ENCODE results near the gene CDKN2AIP. TPM values are rescaled to one million over a fixed set of nuclear protein-coding genes. Genes with fewer than 3 reads are reported as not detected.
"Not testable (repeated sequence)": the region's sequence is repeated elsewhere in the genome, so short reads cannot be mapped to it uniquely, and the experiment has no call there.

Gene CDKN2AIP
- total and polyA plus RNA-seq, 9 donors = 14.2 to 28.8 (median 19.2) TPM

- Histone ChIP-seq H3K27ac (no peak overlapping the region), H3K27me3 (no peaks in the 10 kb centered on the region), H3K4me3 (no peak overlapping the region), H3K4me1 (ENCODE audit: insufficient read depth) (no peaks in the 10 kb centered on the region), H3K36me3 (no peaks in the 10 kb centered on the region), H3K9me3 (no peaks in the 10 kb centered on the region)
- DNase-seq = no peak
- TF ChIP-seq CTCF (IDR thresholded peaks at IDR 0.05) (no peak), EP300 (IDR thresholded peaks at IDR 0.05) (no peak), POLR2A (IDR thresholded peaks at IDR 0.05) (no peak)
- whole genome bisulfite sequencing, 3 donors = 44 to 51% (median 50%) methylated on average over 3 of the region's 3 CpGs
- intact Hi-C loops (cut with DNase I) = no loop called here
These were observed 13.5 kb upstream of the CDKN2AIP start for GRCh38 chr4:183430994-183431347.

GRCh38 chr4:183431614-183432013 is 12.8 kb upstream of the CDKN2AIP start:
- H3K27ac ChIP-seq = no peak overlapping the region
- H3K36me3 ChIP-seq = no peaks in the 10 kb centered on the region
- intact Hi-C loops (cut with DNase I) = no loop called here
- DNase-seq = peak in 1 of 5 donors; percentile 16
- H3K4me3 ChIP-seq = no peak overlapping the region
- 85 to 93% (median 90%) methylated on average over 9 of the region's 9 CpGs for WGBS, 3 donors
- TF ChIP-seq POLR2A (IDR thresholded peaks at IDR 0.05) (no peak), CTCF (IDR thresholded peaks at IDR 0.05) (no peak), EP300 (IDR thresholded peaks at IDR 0.05) (no peak)
- H3K27me3 ChIP-seq = no peaks in the 10 kb centered on the region
- H3K9me3 ChIP-seq = no peaks in the 10 kb centered on the region
- H3K4me1 ChIP-seq (ENCODE audit: insufficient read depth) = no peaks in the 10 kb centered on the region

- H3K27ac ChIP-seq; intact Hi-C loops (cut with DNase I); H3K9me3 ChIP-seq; H3K4me3 ChIP-seq; H3K4me1 ChIP-seq (ENCODE audit: insufficient read depth); H3K27me3 ChIP-seq; H3K36me3 ChIP-seq: not testable (repeated sequence)
- peak in 1 of 5 donors; percentile 7 for DNase-seq
- 89 to 92% (median 91%) methylated on average over 19 to 27 of the region's 27 CpGs for WGBS, 3 donors
These were observed 11.3 kb upstream of the CDKN2AIP start for GRCh38 chr4:183433183-183433582.

- Histone ChIP-seq H3K27ac (no peak overlapping the region), H3K9me3 (no peaks in the 10 kb centered on the region), H3K27me3 (no peaks in the 10 kb centered on the region), H3K4me3 (no peak overlapping the region), H3K36me3 (no peaks in the 10 kb centered on the region), H3K4me1 (ENCODE audit: insufficient read depth) (no peaks in the 10 kb centered on the region)
- DNase-seq = peak in 1 of 5 donors; percentile 9
- WGBS, 3 donors = 88 to 91% (median 88%) methylated on average over 15 of the region's 15 CpGs
- intact Hi-C loops (cut with DNase I) = no loop called here
- no peak for TF ChIP-seq POLR2A (IDR thresholded peaks at IDR 0.05)
- no peak for TF ChIP-seq EP300 (IDR thresholded peaks at IDR 0.05)
- no peak for TF ChIP-seq CTCF (IDR thresholded peaks at IDR 0.05)
These were observed 10.2 kb upstream of the CDKN2AIP start for GRCh38 chr4:183434264-183434663.

GRCh38 chr4:183434666-183435190 is 9.7 kb upstream of the CDKN2AIP start:
- DNase-seq = no peak
- WGBS, 3 donors = 54 to 62% (median 56%) methylated on average over 5 of the region's 5 CpGs
- Histone ChIP-seq H3K36me3 (no peaks in the 10 kb centered on the region), H3K27ac (no peak overlapping the region), H3K4me3 (no peak overlapping the region), H3K4me1 (ENCODE audit: insufficient read depth) (no peaks in the 10 kb centered on the region), H3K9me3 (no peaks in the 10 kb centered on the region), H3K27me3 (no peaks in the 10 kb centered on the region)
- intact Hi-C loops (cut with DNase I) = no loop called here
- TF ChIP-seq CTCF (IDR thresholded peaks at IDR 0.05) (no peak), POLR2A (IDR thresholded peaks at IDR 0.05) (no peak), EP300 (IDR thresholded peaks at IDR 0.05) (no peak)
